NCI-H1694 (cell line): ENCODE measurements around the gene DPP9.
"Not testable (repeated sequence)": the region's sequence is repeated elsewhere in the genome, so short reads cannot be mapped to it uniquely, and the experiment has no call there.

Experiments used
- DNase-seq: peaks from one replicate; lab custom pipeline; 2025; lab: John Stamatoyannopoulos, UW

The DPP9 gene

GRCh38 chr19:4723595-4724514 lies at the start of gene DPP9:
Gene DPP9, minus strand, starts transcription at chr19:4723842. Its CDS starts 3,936 bp downstream, at chr19:4719906.
- DNase-seq = peak; percentile 95

DNA sequence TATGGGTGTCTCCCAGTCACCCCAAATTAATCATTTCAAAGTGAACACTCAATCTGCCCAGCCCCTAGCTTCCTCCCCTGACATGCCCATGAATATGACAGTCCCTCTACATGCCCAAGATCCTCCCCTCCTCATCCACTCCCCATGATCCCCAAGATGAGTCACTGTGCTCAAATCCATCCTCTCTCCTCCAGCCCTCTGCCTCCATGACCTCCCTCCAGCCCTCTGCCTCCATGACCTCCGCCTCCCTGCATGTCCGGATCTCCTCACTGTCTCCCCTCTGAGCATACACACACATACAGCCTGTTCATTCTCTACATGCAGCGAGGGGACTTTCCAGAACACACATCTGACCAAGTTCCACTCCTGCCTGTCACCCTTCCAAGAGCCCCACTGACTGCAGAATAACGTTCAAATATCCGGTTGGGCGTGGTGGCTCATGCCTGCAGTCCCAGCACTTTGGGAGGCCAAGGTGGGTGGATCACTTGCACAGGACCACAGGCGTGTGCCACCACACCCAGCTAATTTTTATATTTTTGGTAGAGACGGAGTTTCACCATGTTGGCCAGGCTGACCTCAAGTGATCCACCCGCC lies 49.5 kb upstream of the DPP9 start:
- no peak for DNase-seq

GRCh38 chr19:4772566-4772965 lies 48.9 kb upstream of the DPP9 start:
- DNase-seq = no peak

DNA sequence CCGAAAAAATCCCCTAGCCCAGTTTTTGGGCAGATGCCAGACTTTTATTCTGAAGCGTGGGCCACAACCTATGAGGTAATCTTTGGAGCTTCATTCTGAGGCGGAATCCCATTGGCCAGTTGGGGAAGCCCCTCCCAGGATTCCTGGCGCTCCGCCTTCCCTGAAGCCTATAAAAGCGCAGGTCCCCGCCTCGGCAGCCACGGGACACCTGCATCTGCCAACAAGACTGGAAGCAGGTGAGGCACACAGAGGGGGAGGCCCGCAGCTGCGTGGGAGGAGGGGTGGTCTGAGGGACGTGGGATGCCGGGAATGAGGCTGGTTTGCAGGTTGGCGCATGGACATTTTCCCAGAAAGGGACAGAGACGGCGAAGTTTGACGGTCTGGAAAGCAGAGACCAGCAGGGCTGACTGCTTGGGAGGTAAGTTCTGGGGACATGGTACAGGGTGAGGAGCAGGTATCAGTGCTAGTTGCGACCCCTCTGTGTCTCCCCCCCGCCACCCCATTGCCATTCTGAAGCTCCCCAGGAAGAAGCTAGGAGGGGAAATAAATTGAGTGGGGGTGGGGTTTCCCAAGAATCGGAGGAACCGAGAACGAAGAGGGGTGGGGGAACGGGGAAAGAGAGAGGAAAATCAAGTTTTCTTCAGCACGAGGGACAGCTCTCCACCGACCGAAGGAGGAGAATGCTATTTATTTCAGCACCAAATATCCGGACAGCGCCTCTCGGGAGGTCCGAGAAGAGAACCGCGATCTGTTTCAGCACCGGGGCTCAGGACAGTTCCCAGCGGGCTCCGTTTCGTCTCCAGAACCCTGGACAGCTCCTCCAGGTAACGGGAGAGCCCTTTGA lies 45.5 kb upstream of the DPP9 start:
- peak; percentile 34 for DNase-seq

DNA sequence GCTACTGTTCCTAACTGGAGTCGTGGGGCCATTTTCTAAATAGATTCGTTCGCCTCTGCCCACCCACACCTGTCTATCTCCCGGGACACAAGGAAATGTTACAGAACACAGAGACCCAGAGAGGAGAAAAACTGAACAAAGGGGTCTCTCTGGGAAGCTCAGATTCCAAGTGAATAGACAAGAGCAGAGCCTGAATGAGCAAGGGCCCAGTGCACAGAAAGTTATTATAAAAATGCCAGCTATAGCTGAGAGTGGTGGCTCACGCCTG lies 40.7 kb upstream of the DPP9 start:
- DNase-seq = no peak

- DNase-seq = no peak
Measured at GRCh38 chr19:4763021-4763420, 39.4 kb upstream of the DPP9 start.

DNA sequence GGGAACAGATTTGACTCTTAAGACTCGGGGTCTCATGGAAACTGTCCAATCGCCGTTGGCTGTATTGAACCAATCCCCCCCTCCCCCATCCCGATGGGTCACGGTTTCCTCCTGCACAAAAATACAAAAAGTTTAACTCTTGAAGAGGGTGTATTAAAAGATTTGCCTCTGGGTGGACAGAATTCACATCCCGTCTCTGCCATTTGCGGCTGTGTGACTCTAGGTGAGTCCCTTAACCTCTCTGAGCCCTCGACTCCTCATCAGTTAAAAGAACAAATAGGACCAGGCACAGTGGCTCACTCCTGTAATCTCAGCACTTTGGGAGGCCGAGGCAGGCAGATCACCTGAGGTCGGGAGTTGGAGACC lies 36.6 kb upstream of the DPP9 start:
- no peak for DNase-seq

DNA sequence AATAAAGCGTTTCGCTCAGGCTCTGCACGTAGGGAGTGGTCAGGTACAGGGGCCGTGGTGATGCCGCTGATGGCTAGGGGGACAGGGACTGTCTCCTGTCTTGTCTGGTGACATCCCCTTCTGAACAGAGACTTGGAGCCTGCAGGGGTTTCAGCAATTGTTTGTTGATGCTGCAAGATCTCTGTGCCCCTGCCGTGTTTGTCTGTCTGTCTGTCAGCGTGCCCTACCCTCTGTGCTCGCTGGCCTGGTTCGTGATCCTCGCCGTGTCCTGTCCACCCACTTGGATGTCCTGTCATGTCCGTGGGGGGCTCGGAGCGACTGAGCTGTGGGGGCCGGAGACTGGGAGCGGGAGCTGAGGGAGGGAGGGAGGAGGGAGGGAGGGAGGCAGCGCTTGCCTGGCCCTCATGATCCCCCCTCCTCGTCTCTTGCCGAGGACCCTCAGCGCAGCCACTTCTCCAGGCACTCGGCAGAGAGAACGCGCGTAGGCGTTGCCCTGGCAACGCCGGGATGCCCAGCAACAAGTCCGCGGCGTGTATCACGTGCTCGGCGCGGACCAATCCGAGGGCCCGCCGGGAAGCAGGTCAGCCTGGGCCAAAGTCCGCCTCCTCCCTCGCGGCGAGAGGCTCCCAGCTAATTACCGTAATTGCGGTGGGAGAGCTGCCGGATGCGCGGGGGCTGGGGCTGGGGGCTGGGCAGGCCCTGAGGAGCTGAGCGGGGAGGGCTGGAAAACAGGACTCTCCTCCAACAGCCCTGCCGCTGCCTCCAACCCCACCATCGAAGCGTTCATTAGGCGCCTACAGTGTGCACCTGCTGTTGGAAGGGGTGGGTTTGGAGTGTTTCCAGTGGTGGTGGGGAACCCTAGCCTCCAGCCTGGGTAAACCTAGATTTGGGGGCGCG lies 36.0 kb upstream of the DPP9 start:
- no peak for DNase-seq

DNA sequence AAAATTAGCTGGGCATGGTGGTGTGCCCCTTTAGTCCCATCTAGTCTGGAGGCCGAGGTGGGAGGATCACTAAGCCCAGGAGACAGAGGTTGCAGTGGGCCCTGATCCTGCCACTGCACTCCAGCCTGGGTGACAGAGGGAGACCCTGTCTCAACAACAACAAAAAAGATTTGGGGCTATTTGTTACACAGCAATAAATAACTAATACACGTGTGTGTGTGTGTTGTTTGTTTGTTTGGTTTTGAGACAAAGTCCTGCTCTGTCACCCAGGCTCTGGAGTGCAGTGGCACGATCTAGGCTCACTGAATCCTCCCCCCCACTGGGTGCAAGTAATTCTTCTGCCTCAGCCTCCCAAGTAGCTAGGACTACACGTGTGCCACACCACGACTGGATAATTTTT lies 35.0 kb upstream of the DPP9 start:
- DNase-seq = no peak

DNA sequence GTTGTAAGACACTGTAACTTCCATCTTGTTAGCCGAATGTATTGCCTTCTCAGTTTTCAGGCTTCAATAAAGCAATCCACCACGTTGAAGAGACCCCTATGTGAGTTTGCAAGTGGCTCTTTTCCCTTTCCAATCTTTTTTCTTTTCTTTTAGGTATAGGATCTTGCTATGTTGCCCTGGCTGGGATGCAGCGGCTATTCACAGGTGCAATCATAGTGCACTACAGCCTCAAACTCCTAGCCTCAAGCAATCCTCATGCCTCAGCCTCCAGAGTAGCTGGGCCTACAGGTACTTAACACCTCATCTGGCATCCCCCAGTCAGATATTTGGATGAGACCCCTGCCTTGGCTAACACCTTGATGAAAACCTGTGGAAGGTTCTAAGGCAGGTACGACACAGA lies 34.4 kb upstream of the DPP9 start:
- DNase-seq = no peak

DNA sequence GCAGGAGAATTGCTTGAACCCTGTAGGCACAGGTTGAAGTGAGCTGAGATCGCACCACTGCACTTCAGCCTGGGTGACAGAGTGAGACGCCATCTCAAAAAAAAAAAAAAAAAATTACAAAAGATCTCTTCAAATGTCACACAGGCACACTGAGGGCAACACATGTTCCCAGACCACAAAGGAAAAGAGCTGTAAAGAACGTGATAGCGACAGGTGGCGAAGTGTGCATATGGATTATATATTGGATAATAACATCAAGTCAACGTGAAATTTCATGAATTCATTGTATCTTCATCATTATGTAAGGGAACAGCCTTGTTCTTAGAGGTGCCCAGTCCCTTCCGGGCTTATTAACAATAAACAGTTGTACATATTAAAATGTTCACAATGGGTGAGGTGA lies 31.8 kb upstream of the DPP9 start:
- no peak for DNase-seq

DNA sequence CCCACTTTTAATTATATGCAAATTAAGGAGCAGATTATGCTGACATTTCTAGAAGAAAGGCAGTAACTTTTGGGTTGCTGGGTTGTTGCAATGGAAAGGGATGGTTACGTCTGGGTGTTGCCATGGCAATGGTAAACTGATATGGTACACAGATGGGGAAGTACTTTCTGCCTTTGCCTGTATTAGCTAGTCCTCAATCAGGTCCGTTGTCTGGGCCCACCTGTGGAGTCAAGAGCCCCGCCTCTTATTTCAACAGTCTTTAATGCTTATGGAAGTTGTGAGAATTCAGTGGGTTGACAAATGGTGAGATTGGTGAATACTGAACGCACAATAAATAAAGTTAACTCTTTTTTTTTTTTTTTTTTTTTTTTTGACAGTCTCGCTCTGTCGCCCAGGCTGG lies 30.6 kb upstream of the DPP9 start:
- no peak for DNase-seq

DNA sequence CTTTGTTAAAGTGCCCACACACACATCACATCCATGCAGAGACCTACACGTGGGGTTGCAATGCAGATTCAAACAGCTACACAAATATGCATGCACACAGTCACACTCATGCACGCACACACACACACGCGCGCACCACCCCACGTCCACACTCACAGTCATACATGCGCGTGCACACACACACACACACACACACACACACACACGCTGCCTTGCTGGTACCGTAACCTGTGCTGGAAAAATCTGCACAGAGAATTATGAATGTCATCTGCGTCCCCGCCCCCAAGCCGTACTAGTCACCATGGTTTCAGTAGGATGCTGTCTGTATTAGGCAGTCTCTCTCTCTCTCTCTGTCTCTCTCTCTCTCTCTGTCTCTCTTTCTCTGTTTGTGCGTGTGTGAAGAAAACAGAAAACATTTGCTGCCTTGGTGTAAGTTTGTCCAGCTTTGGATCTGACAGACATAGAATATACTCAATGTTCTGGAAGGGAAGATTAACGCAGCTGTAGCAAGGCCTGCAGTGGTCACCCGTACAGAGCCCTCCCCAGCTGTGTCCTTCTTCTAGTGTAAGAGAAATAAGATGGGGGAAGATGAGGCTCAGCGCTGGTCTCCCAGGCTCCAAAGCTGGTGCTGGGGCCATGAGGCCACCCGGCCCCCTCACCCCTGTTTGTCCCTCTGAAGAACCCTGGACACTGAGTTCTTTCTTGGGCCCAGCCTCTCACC lies 26.4 kb upstream of the DPP9 start:
- DNase-seq = no peak

GRCh38 chr19:4748589-4748988 lies 24.9 kb upstream of the DPP9 start:
- no peak for DNase-seq

DNA sequence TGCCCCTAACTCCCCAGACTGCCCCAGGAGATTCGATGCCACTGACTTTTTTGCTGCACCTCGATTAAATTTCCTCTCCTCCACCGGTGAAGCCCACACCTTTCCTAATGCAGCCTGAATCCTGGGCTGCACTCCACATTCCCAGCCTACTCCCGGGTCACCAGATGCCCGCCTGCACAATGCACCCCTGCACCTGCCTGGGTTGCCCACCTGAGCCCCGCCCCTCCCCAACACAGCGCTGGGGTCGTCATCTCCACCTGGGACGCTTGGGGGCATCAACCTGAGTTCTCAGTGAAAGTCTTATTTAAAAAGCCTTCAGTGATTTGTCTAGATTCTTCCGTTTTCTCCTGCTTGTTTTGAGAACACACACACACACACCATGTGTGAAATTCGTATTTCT lies 24.5 kb upstream of the DPP9 start:
- DNase-seq = no peak

DNA sequence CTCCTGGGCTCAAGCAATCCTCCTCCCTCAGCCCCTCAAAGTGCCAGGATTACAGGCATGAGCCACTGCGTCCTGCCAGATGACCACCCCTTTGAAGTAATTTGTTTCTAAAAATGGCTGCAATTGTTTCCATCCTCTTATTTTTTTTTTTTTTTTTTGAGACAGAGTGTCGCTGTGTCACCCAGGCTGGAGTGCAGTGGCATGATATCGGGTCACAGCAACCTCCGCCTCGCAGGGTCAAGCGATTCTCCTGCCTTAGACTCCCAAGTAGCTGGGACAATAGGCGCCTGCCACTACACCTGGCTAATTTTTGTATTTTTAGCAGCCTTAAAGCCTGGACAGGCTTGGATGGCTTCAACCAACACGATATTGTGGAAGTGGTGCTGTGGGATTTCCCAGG lies 22.3 kb upstream of the DPP9 start:
- no peak for DNase-seq

DNA sequence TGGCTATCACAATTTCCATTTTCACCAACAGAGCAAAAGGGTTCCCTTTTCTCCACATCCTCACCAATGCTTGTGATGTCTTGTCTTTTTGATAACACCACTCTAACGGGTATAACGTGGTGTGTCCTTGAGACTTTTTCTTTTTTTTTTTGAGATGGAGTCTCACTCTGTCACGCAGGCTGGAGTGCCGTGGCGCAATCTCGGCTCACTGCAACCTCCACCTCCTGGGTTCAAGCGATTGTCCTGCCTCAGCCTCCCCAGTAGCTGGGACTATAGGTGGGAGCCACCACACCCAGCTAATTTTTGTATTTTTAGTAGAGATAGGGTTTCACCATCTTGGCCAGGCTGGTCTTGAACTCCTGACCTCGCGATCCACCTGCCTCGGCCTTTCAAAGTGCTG lies 21.5 kb upstream of the DPP9 start:
- not testable (repeated sequence) for DNase-seq

DNA sequence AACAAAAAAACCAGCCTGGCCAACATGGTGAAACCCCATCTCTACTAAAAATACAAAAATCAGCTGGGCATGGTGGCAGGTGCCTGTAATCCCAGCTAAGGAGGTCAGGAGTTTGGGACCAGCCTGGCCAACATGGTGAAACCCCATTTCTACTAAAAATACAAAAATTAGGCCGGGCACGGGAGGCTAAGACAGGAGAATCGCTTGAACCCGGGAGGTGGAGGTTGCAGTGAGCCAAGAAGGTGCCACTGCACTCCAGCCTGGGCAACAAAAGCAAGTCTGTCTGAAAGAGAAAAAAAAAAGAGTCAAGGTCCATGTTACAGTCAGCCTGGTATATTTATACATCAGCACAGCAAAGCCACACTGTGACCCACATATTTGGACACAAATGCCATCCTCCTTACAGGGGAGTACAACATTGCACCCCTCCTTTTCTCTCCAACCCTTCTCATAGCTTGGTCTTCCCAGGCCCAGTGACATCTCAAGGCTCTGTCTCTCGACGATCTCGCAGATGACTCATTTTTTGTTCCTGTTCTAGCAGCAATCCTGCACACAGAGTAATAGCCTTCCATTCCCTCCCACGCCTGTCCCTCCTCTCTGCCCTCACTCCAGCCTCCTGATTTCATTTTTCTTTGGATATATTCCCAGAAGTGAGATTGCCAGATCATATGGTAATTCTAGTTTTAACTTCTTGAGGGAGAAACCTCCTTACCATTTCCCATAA lies 21.0 kb upstream of the DPP9 start:
- DNase-seq = no peak

DNA sequence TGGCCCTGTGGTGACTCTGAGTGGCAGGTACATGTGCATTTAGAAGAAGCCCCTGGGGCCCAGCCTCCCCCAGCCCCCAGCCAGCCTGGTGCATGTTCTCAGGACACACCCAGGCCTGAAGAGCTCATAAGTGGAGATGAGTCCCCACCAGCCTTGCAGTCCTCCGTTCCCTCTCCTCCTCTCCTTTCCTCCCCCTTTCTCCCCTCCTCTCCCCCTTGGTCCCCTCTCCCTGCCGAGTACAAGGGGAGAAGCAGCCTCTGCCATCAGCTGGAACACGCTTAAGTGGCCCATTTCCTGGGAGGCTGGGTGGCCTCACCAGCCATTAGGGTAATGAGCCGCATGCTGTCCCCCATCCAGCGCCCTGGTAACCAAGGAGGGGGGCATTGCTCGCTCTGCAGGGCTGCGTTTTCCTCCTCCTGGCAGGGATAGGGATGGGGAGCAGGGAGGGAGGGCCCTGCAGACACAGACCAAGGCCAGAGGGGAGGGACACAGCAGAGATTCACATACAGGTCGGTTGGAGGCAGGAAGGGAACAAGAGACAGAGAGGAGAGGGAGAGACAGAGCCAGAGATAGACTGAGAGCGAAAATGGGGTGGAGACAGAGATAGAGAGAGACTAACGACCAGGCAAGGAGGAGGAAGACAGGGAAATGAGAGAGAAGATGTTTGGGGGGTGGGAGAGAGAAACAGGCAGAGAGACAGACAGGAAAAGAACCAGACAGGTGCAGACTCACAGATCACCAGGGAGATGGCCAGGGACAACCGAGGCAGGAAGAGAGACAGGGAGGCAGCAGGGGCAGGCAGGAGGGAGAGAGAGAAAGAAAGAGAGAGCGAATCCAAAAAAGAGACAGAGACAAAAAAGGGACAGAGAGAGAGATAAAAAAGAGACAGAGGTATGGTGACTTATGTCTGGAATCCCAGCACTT lies 19.3 kb upstream of the DPP9 start:
- DNase-seq = no peak

- no peak for DNase-seq
Measured at GRCh38 chr19:4740092-4740491, 16.4 kb upstream of the DPP9 start.
